ENCODE results near the gene SLC25A1. TPM values are rescaled to one million over a fixed set of nuclear protein-coding genes. Genes with fewer than 3 reads are reported as not detected.

The SLC25A1 gene
- total RNA-seq, 2 donors from 2014 or later, result 111 to 119 TPM

GRCh38 chr22:19128009-19128401 is 50.5 kb downstream of the SLC25A1 start:
- H3K36me3 ChIP-seq (ENCODE audit: control insufficient read depth, insufficient read depth, low read length), result no peaks in the 10 kb centered on the region
- no peak overlapping the region for H3K4me3 Mint-ChIP-seq
- H3K4me1 Mint-ChIP-seq, result peaks cover 8% of the 10 kb centered on the region
- H3K9me3 ChIP-seq (ENCODE audit: control insufficient read depth, low read length), result no peaks in the 10 kb centered on the region
- no peaks in the 10 kb centered on the region for H3K27me3 ChIP-seq (ENCODE audit: control insufficient read depth, insufficient read depth, low read length, poor library complexity, severe bottlenecking)
- peaks cover 6% of the 10 kb centered on the region for H3K27me3 Mint-ChIP-seq (ENCODE audit: insufficient read depth)
- no peaks in the 10 kb centered on the region for H3K9me3 Mint-ChIP-seq
- no peak overlapping the region for H3K27ac Mint-ChIP-seq
- TF ChIP-seq, protein P1, sequence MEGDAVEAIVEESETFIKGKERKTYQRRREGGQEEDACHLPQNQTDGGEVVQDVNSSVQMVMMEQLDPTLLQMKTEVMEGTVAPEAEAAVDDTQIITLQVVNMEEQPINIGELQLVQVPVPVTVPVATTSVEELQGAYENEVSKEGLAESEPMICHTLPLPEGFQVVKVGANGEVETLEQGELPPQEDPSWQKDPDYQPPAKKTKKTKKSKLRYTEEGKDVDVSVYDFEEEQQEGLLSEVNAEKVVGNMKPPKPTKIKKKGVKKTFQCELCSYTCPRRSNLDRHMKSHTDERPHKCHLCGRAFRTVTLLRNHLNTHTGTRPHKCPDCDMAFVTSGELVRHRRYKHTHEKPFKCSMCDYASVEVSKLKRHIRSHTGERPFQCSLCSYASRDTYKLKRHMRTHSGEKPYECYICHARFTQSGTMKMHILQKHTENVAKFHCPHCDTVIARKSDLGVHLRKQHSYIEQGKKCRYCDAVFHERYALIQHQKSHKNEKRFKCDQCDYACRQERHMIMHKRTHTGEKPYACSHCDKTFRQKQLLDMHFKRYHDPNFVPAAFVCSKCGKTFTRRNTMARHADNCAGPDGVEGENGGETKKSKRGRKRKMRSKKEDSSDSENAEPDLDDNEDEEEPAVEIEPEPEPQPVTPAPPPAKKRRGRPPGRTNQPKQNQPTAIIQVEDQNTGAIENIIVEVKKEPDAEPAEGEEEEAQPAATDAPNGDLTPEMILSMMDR (conservative IDR thresholded peaks at IDR 0.05), result no peak
- WGBS, 2 experiments (ENCODE audit: insufficient coverage in 1 of 2, insufficient read length in 1 of 2), result 80 to 94% methylated on average over 2 to 7 of the region's 7 CpGs
- no peaks in the 10 kb centered on the region for H3K4me1 ChIP-seq (ENCODE audit: control insufficient read depth, insufficient read depth, low read length)
- H3K9ac ChIP-seq (ENCODE audit: extremely low read depth, low read length, poor library complexity, severe bottlenecking), result no peak overlapping the region
- DNase-seq, result no peak
- no peak overlapping the region for H3K27ac ChIP-seq (ENCODE audit: low read depth, low read length)
- H3K36me3 Mint-ChIP-seq (ENCODE audit: low read depth), result peaks cover 12% of the 10 kb centered on the region
- no peak overlapping the region for H3K4me3 ChIP-seq (ENCODE audit: low read length)

- H3K27ac Mint-ChIP-seq, result no peak overlapping the region
- H3K4me1 Mint-ChIP-seq, result peaks cover 11% of the 10 kb centered on the region
Measured at GRCh38 chr22:19127329-19128008, 51.1 kb downstream of the SLC25A1 start.

DNA sequence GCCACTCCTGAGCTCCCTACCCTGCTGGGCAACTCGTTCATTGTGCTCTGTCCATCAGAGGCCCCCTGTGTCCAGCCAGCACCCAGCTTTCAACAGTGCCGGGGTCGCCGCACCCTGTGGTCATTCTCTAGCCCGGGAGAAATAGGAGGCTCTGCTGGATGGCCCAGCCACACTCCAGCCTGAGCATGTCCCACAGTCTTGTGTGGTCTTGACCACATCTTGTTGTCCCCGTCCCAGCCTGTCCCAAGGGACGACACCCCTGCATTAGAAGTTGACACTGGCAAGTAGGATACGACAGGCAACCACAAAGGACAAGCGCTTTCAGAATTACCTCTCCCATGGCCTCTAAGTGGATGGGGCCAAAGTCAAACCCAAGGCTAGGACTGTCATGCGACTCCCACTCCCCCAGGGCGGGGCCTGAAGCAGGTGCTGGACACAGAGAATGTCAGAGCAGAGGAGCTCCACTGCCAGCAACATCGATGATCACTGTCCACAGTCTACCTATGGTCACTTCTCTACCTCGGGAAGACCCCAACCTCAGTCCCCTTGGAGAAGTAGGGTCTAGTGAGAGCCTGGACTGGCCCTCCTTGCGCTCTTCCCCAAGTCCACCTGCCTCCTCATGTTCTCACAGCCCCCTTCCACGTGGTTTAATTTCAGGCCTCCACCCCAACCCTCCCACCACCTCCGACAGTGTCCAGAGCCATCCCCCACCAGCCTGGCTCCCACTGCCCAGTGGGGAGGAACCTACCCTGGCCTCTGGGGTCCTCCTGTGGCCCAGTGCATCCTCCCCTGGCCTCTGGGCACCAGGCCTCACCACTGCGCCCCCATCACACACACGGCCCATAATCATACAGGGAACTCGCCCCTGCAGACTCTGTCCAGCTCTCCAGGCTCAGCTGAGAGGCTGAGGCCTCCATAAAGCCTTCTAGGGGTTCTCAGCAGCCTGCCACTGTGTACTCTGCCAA is 51.9 kb downstream of the SLC25A1 start:
- Histone ChIP-seq H3K27me3 (ENCODE audit: control insufficient read depth, insufficient read depth, low read length, poor library complexity, severe bottlenecking) (no peaks in the 10 kb centered on the region), H3K9me3 (ENCODE audit: control insufficient read depth, low read length) (no peaks in the 10 kb centered on the region), H3K9ac (ENCODE audit: extremely low read depth, low read length, poor library complexity, severe bottlenecking) (no peak overlapping the region), H3K4me3 (ENCODE audit: low read length) (no peak overlapping the region), H3K4me1 (ENCODE audit: control insufficient read depth, insufficient read depth, low read length) (no peaks in the 10 kb centered on the region), H3K36me3 (ENCODE audit: control insufficient read depth, insufficient read depth, low read length) (no peaks in the 10 kb centered on the region), H3K27ac (ENCODE audit: low read depth, low read length) (no peak overlapping the region)
- Mint-ChIP-seq H3K4me3 (no peak overlapping the region), H3K4me1 (peaks cover 11% of the 10 kb centered on the region), H3K9me3 (no peaks in the 10 kb centered on the region), H3K36me3 (ENCODE audit: low read depth) (peaks cover 6% of the 10 kb centered on the region), H3K27me3 (ENCODE audit: insufficient read depth) (peaks cover 6% of the 10 kb centered on the region), H3K27ac (no peak overlapping the region)
- no peak for DNase-seq
- TF ChIP-seq, protein P1 (conservative IDR thresholded peaks at IDR 0.05), result no peak
- 91 to 94% methylated on average over 15 to 19 of the region's 19 CpGs for WGBS, 2 experiments (ENCODE audit: insufficient coverage in 1 of 2, insufficient read length in 1 of 2)

More at GRCh38 chr22:19127329-19128008, 51.1 kb downstream of the SLC25A1 start:
- WGBS, 2 experiments (ENCODE audit: insufficient coverage in 1 of 2, insufficient read length in 1 of 2), result 91 to 93% methylated on average over 14 to 16 of the region's 16 CpGs
- Histone ChIP-seq H3K4me3 (ENCODE audit: low read length) (no peak overlapping the region), H3K27ac (ENCODE audit: low read depth, low read length) (no peak overlapping the region), H3K9ac (ENCODE audit: extremely low read depth, low read length, poor library complexity, severe bottlenecking) (no peak overlapping the region), H3K4me1 (ENCODE audit: control insufficient read depth, insufficient read depth, low read length) (no peaks in the 10 kb centered on the region), H3K27me3 (ENCODE audit: control insufficient read depth, insufficient read depth, low read length, poor library complexity, severe bottlenecking) (no peaks in the 10 kb centered on the region), H3K9me3 (ENCODE audit: control insufficient read depth, low read length) (no peaks in the 10 kb centered on the region), H3K36me3 (ENCODE audit: control insufficient read depth, insufficient read depth, low read length) (no peaks in the 10 kb centered on the region)
- no peak for DNase-seq
- H3K9me3 Mint-ChIP-seq, result no peaks in the 10 kb centered on the region
- no peak overlapping the region for H3K4me3 Mint-ChIP-seq
- H3K27me3 Mint-ChIP-seq (ENCODE audit: insufficient read depth), result peaks cover 6% of the 10 kb centered on the region
- TF ChIP-seq, protein P1 (conservative IDR thresholded peaks at IDR 0.05), result no peak
- H3K36me3 Mint-ChIP-seq (ENCODE audit: low read depth), result peaks cover 12% of the 10 kb centered on the region

Other genes starting within 250 kb of the SLC25A1 start
- 10 to 100 TPM; 65.1 to 67.5 TPM for gene PRODH, start 242.4 kb downstream of the SLC25A1 start, total RNA-seq
- 10 to 100 TPM; 54.6 to 62.9 TPM for gene DGCR2, start 56.3 kb downstream of the SLC25A1 start, total RNA-seq
- gene TSSK2, start 47.4 kb downstream of the SLC25A1 start, total RNA-seq, result not detected
- 10 to 100 TPM; 14.5 to 14.8 TPM for gene ESS2, start 34.1 kb downstream of the SLC25A1 start, total RNA-seq
- gene GSC2, start 28.4 kb downstream of the SLC25A1 start, total RNA-seq, result not detected
- 10 to 100 TPM; 11.8 to 14.4 TPM for gene CLTCL1, start 113.0 kb upstream of the SLC25A1 start, total RNA-seq